ENCODE data around the gene CAPN12. TPM values are rescaled to one million over a fixed set of nuclear protein-coding genes. Genes with fewer than 3 reads are reported as not detected.
"Not testable (repeated sequence)": the region's sequence is repeated elsewhere in the genome, so short reads cannot be mapped to it uniquely, and the experiment has no call there.

Gene CAPN12
- total and polyA plus RNA-seq, 12 donors: 0.39 to 23.1 (median 3.7) TPM; not detected in 1

- intact Hi-C loops (cut with DNase I): no loop called here
- Histone ChIP-seq H3K4me3 (peak overlapping the region in 1 of 4 donors; percentile 45), H3K4me1 (replicated peaks in 1 of 2) (no peaks in the 10 kb centered on the region), H3K9me3 (replicated peaks in 1 of 3) (no peaks in the 10 kb centered on the region), H3K36me3 (replicated peaks in 1 of 2) (no peaks in the 10 kb centered on the region), H3K27ac (peak overlapping the region in 2 of 5 donors; percentile 67 to 74), H3K27me3 (no peaks in the 10 kb centered on the region)
- DNase-seq: peak; percentile 68 to 88 (median 83)
- 22 to 60% (median 33%) methylated on average over 2 to 42 of the region's 42 CpGs for WGBS, 4 donors
- TF ChIP-seq CTCF (IDR thresholded peaks at IDR 0.05) (peak; percentile 63 to 92 (median 76)), POLR2A (IDR thresholded peaks at IDR 0.05) (no peak)
Measured at GRCh38 chr19:38769635-38770211, 25.4 kb upstream of the CAPN12 start.

- TF ChIP-seq CTCF (IDR thresholded peaks at IDR 0.05): no peak
- Histone ChIP-seq H3K27me3 (no peaks in the 10 kb centered on the region), H3K27ac (no peak overlapping the region), H3K4me1 (replicated peaks in 1 of 2) (no peaks in the 10 kb centered on the region), H3K9me3 (replicated peaks in 1 of 3) (no peaks in the 10 kb centered on the region), H3K4me3 (no peak overlapping the region), H3K36me3 (replicated peaks in 1 of 2) (no peaks in the 10 kb centered on the region)
- 85 to 88% (median 86%) methylated on average over 10 of the region's 10 CpGs for whole genome bisulfite sequencing, 4 donors
- no peak for DNase-seq
- intact Hi-C loops (cut with DNase I): no loop called here
Measured at GRCh38 chr19:38766276-38767047, 22.2 kb upstream of the CAPN12 start.

- WGBS, 4 donors: 91 to 98% (median 96%) methylated on average over 2 of the region's 2 CpGs
- Histone ChIP-seq H3K27me3 (no peaks in the 10 kb centered on the region), H3K27ac (no peak overlapping the region), H3K4me3 (no peak overlapping the region), H3K4me1 (replicated peaks in 1 of 2) (no peaks in the 10 kb centered on the region), H3K9me3 (replicated peaks in 1 of 3) (no peaks in the 10 kb centered on the region), H3K36me3 (replicated peaks in 1 of 2) (no peaks in the 10 kb centered on the region)
- intact Hi-C loops (cut with DNase I): no loop called here
- TF ChIP-seq CTCF (IDR thresholded peaks at IDR 0.05) (no peak), POLR2A (IDR thresholded peaks at IDR 0.05) (no peak)
- DNase-seq: no peak
Measured at GRCh38 chr19:38765214-38765613, 20.9 kb upstream of the CAPN12 start.

GRCh38 chr19:38763795-38764220 lies 19.5 kb upstream of the CAPN12 start:
- 91 to 96% (median 94%) methylated on average over 3 of the region's 3 CpGs for WGBS, 4 donors
- Histone ChIP-seq H3K4me3 (no peak overlapping the region), H3K27me3 (no peaks in the 10 kb centered on the region), H3K27ac (no peak overlapping the region), H3K4me1 (replicated peaks in 1 of 2) (no peaks in the 10 kb centered on the region), H3K9me3 (replicated peaks in 1 of 3) (no peaks in the 10 kb centered on the region), H3K36me3 (replicated peaks in 1 of 2) (no peaks in the 10 kb centered on the region)
- TF ChIP-seq CTCF (IDR thresholded peaks at IDR 0.05): no peak
- DNase-seq: no peak
- intact Hi-C loops (cut with DNase I): no loop called here

GRCh38 chr19:38761884-38762389 lies 17.7 kb upstream of the CAPN12 start:
- H3K4me3 ChIP-seq; H3K27ac ChIP-seq; intact Hi-C loops (cut with DNase I); H3K27me3 ChIP-seq; DNase-seq; H3K9me3 ChIP-seq (replicated peaks in 1 of 3); H3K36me3 ChIP-seq (replicated peaks in 1 of 2); H3K4me1 ChIP-seq (replicated peaks in 1 of 2): not testable (repeated sequence)
- 94 to 97% (median 95%) methylated on average over 9 of the region's 9 CpGs for WGBS, 4 donors

- H3K36me3 ChIP-seq (replicated peaks in 1 of 2); intact Hi-C loops (cut with DNase I); H3K9me3 ChIP-seq (replicated peaks in 1 of 3); H3K27me3 ChIP-seq; DNase-seq; H3K27ac ChIP-seq; H3K4me1 ChIP-seq (replicated peaks in 1 of 2); H3K4me3 ChIP-seq: not testable (repeated sequence)
- WGBS, 4 donors: 74 to 90% (median 83%) methylated on average over 6 of the region's 6 CpGs
Measured at GRCh38 chr19:38760805-38761517, 16.7 kb upstream of the CAPN12 start.
